Nephron (organoid): ENCODE data around the gene APCDD1.
"Not testable (repeated sequence)": the region's sequence is repeated elsewhere in the genome, so short reads cannot be mapped to it uniquely, and the experiment has no call there.

Experiments
- H3K27ac Mint-ChIP-seq, 3 experiments: 2 replicates each; pipeline ENCODE4 v1.8.0; 2020; ENCODE audit warnings: mixed read lengths in 3 of 3, mild to moderate bottlenecking in 2 of 3, moderate library complexity in 1 of 3
- H3K27me3 Mint-ChIP-seq: 2 replicates; pipeline ENCODE4 v1.8.0; 2021; ENCODE audit warnings: low read depth, mild to moderate bottlenecking, moderate library complexity, mixed read lengths
- H3K36me3 Mint-ChIP-seq: 2 replicates; pipeline ENCODE4 v1.8.0; 2020; ENCODE audit warnings: low read depth, mixed read lengths
- H3K4me1 Mint-ChIP-seq: 2 replicates; pipeline ENCODE4 v1.8.0; 2020; ENCODE audit warnings: mixed read lengths
- H3K4me3 Mint-ChIP-seq, 3 experiments: 2 replicates each; pipeline ENCODE4 v1.8.0; 2020; ENCODE audit warnings: mild to moderate bottlenecking in 3 of 3, mixed read lengths in 3 of 3, moderate library complexity in 2 of 3
- H3K9me3 Mint-ChIP-seq: 2 replicates; pipeline ENCODE4 v1.8.0; 2020; ENCODE audit warnings: mixed read lengths
- TF ChIP-seq, protein P1 (sequence below), 3 experiments: fragments of 200-600 bp; sonication (generic); IDR thresholded peaks; one replicate each; pipeline ENCODE4 v1.5.0; 2021; ENCODE audit warnings: antibody characterized with exemption in 3 of 3; ENCODE audit not compliant: unreplicated experiment in 3 of 3

APCDD1 gene

DNA sequence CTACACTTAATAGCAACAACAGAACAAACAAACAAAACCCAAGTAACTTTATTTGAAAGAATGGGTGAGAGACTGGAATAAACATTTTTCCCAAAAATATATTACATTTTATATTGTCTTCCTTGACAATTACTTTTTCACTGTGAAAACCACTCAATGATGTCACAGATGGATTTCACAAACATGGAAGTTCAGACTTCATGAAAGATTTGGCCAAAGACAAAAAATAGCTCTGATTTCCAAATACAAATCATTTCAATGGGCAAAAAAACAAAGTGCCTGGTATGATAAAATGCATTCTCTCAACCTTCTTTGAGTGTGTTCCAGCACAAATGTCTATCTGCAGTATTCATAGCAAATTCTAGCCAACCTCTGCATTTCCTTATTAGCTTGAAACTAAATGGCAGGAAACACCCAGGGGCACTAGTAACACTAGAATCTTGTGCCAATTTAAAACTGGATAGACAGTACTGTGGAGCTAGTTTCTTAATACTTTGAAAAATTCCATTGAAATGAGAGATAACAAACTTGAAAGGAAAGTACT is 42.8 kb downstream of the APCDD1 start:
- H3K4me1 Mint-ChIP-seq: peaks cover 15% of the 10 kb centered on the region
- no peaks in the 10 kb centered on the region for H3K36me3 Mint-ChIP-seq
- H3K27ac Mint-ChIP-seq: no peak overlapping the region
- no peak overlapping the region for H3K4me3 Mint-ChIP-seq
- H3K27me3 Mint-ChIP-seq: no peaks in the 10 kb centered on the region
- TF ChIP-seq, protein P1, sequence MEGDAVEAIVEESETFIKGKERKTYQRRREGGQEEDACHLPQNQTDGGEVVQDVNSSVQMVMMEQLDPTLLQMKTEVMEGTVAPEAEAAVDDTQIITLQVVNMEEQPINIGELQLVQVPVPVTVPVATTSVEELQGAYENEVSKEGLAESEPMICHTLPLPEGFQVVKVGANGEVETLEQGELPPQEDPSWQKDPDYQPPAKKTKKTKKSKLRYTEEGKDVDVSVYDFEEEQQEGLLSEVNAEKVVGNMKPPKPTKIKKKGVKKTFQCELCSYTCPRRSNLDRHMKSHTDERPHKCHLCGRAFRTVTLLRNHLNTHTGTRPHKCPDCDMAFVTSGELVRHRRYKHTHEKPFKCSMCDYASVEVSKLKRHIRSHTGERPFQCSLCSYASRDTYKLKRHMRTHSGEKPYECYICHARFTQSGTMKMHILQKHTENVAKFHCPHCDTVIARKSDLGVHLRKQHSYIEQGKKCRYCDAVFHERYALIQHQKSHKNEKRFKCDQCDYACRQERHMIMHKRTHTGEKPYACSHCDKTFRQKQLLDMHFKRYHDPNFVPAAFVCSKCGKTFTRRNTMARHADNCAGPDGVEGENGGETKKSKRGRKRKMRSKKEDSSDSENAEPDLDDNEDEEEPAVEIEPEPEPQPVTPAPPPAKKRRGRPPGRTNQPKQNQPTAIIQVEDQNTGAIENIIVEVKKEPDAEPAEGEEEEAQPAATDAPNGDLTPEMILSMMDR (IDR thresholded peaks at IDR 0.05; ENCODE audit: unreplicated experiment in 3 of 3): no peak
- peaks cover 3% of the 10 kb centered on the region for H3K9me3 Mint-ChIP-seq

DNA sequence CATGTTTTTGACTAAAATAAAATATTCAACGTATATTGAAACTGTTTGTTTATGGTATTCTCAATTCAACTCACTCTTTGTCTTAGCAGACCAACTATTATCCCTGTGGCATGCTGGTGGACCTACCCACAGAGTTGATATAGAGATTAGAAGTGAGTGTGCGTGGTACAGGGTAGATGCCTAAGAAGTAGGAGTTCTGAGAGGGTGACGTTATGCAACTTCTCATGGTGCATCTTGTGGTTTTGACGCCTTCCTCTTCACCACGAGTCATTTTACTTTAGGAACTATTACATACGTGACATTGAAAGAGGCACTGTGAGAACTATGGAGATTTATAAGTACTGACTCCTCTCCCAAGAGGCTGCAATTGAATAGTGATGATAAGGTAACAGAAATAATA is 44.8 kb downstream of the APCDD1 start:
- Mint-ChIP-seq H3K9me3 (peaks cover 8% of the 10 kb centered on the region), H3K4me3 (no peak overlapping the region), H3K27ac (no peak overlapping the region), H3K27me3 (no peaks in the 10 kb centered on the region), H3K36me3 (no peaks in the 10 kb centered on the region), H3K4me1 (no peaks in the 10 kb centered on the region)
- TF ChIP-seq, protein P1 (IDR thresholded peaks at IDR 0.05; ENCODE audit: unreplicated experiment in 3 of 3): no peak

DNA sequence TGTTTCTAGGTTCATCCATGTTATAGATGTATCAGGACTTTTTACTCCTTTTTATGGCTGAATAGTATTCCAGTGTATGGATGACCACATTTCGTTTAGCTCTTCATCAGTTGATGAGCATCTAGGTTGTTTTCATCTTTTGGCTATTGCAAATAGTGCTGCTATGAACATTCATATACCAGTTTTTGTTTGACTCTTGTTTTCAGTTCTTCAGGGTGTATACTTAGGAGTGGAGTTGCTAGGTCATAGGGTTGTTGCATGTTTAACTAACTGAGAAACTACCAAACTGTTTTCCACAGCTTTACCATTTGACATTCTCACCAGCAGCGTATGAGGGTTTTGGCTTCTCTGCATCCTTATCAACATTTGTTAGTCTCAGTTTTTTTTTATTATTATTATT is 45.6 kb downstream of the APCDD1 start:
- H3K27ac Mint-ChIP-seq: no peak overlapping the region
- H3K9me3 Mint-ChIP-seq: peaks cover 13% of the 10 kb centered on the region
- no peaks in the 10 kb centered on the region for H3K27me3 Mint-ChIP-seq
- H3K4me3 Mint-ChIP-seq: no peak overlapping the region
- H3K4me1 Mint-ChIP-seq: no peaks in the 10 kb centered on the region
- H3K36me3 Mint-ChIP-seq: peaks cover 5% of the 10 kb centered on the region
- TF ChIP-seq, protein P1 (IDR thresholded peaks at IDR 0.05; ENCODE audit: unreplicated experiment in 3 of 3): no peak

DNA sequence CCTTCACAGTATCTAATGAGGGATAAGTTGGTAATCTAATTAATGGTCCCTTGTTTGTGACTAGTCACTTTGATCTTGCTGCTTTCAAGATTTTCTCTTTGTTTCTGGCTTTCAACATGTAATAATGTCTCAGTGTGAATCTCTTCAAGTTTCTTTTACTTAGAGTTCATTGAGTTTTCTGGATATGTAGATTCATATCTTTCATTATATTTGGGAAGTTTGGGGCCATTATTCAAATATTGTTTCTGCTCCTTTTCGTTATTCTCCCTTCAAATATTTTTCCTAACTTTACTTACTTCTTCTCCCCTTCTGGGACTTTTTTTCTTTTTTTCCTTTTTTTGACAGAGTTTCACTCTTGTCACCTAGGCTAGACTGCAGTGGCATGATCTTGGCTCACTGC is 50.3 kb downstream of the APCDD1 start:
- Mint-ChIP-seq H3K4me3 (no peak overlapping the region), H3K27ac (no peak overlapping the region), H3K4me1 (no peaks in the 10 kb centered on the region), H3K9me3 (peaks cover 28% of the 10 kb centered on the region), H3K36me3 (peaks cover 16% of the 10 kb centered on the region), H3K27me3 (no peaks in the 10 kb centered on the region)
- TF ChIP-seq, protein P1 (IDR thresholded peaks at IDR 0.05; ENCODE audit: unreplicated experiment in 3 of 3): no peak

DNA sequence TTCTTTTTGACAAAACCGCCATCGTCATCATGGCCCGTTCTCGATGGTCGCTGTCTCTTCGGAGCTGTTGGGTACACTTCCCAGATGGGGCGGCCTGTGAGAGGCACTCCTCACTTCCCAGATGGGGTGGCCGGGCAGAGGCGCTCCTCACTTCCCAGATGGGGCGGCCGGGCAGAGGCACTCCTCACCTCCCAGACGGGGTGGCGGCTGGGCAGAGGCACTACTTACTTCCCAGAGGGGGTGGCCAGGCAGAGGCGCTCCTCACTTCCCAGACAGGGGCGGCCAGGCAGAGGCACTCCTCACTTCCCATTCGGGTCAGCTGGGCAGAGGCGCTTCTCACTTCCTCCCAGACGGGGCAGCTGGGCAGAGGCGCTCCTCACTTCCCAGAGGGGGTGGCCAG is 51.5 kb downstream of the APCDD1 start:
- Mint-ChIP-seq H3K36me3 (peaks cover 16% of the 10 kb centered on the region), H3K9me3 (peaks cover 29% of the 10 kb centered on the region)
- H3K27me3 Mint-ChIP-seq, H3K4me1 Mint-ChIP-seq, H3K4me3 Mint-ChIP-seq, H3K27ac Mint-ChIP-seq: not testable (repeated sequence)

DNA sequence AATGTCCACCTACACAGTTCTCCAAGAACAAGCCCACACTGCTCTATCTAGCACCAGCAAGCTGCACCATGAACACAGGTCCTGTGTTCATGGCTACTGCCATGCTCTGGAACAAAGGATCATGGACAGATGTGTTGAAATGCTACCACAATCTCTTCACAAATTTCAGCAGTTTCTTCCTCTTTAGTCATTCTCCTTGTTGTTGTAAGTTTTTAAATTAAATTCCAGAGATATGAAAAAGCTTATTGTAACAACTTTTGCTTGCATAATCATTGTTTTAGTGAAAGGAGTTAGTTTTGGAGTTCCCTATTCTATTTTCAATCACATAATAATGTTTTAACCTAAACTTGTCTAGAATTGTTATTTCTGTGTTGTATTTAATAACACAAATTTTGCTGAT is 54.2 kb downstream of the APCDD1 start:
- H3K36me3 Mint-ChIP-seq: peaks cover 16% of the 10 kb centered on the region

More for the DNA sequence above, 54.2 kb downstream of the APCDD1 start:
- Mint-ChIP-seq H3K4me1 (peaks cover 14% of the 10 kb centered on the region), H3K27me3 (peaks cover 4% of the 10 kb centered on the region), H3K27ac (no peak overlapping the region), H3K9me3 (peaks cover 22% of the 10 kb centered on the region), H3K4me3 (no peak overlapping the region)
- TF ChIP-seq, protein P1 (IDR thresholded peaks at IDR 0.05; ENCODE audit: unreplicated experiment in 3 of 3): no peak
